HEK293T (cell line): ENCODE results near the gene MC1R.

Experiments used
- BHLHE40 ChIP-seq: fragments of 450-650 bp; IDR thresholded peaks from 2 replicates; pipeline ENCODE4 v1.6.1; 2016; ENCODE audit warnings: mild to moderate bottlenecking, moderate library complexity, borderline replicate concordance
- SP1 ChIP-seq: fragments of 450-650 bp; IDR thresholded peaks from 2 replicates; pipeline ENCODE4 v1.6.1; 2017
- SUZ12 ChIP-seq: fragments of 450-650 bp; IDR thresholded peaks from 2 replicates; pipeline ENCODE4 v1.6.1; 2016; ENCODE audit warnings: mild to moderate bottlenecking
- ZNF384 ChIP-seq: fragments of 450-650 bp; IDR thresholded peaks from 2 replicates; pipeline ENCODE4 v1.6.1; 2016

- TF ChIP-seq ZNF384 (no peak), SUZ12 (no peak), SP1 (no peak), BHLHE40 (no peak)
Observed at GRCh38 chr16:89883346-89884040, 35.2 kb upstream of the MC1R start.
